Measurements from ENCODE around the gene GRIK5. TPM values are rescaled to one million over a fixed set of nuclear protein-coding genes. Genes with fewer than 3 reads are reported as not detected.
"Not testable (repeated sequence)": the region's sequence is repeated elsewhere in the genome, so short reads cannot be mapped to it uniquely, and the experiment has no call there.

Gene GRIK5
- total and polyA plus RNA-seq, 9 donors: 1.3 to 5.8 (median 3.2) TPM

GRCh38 chr19:42053037-42053935, 16.7 kb downstream of the GRIK5 start:
- H3K4me1 ChIP-seq (ENCODE audit: control insufficient read depth, insufficient read depth, low read length): peaks cover 15% of the 10 kb centered on the region
- no peak overlapping the region for H3K27ac ChIP-seq (ENCODE audit: low read length)
- no peaks in the 10 kb centered on the region for H3K27me3 ChIP-seq (ENCODE audit: control insufficient read depth, insufficient read depth, low read length)
- no peak overlapping the region for H3K4me3 ChIP-seq (ENCODE audit: low read length)
- H3K9me3 ChIP-seq (replicated peaks; ENCODE audit: control insufficient read depth, low read depth, low read length): no peaks in the 10 kb centered on the region
- WGBS (ENCODE audit: insufficient coverage): 88% methylated on average over 8 of the region's 17 CpGs
- DNase-seq: no peak
- no peaks in the 10 kb centered on the region for H3K36me3 ChIP-seq (ENCODE audit: control insufficient read depth, insufficient read depth, low read length)

- WGBS (ENCODE audit: insufficient coverage): 56% methylated on average over 9 of the region's 10 CpGs
- no peaks in the 10 kb centered on the region for H3K36me3 ChIP-seq (ENCODE audit: control insufficient read depth, insufficient read depth, low read length)
- no peaks in the 10 kb centered on the region for H3K9me3 ChIP-seq (replicated peaks; ENCODE audit: control insufficient read depth, low read depth, low read length)
- no peak overlapping the region for H3K4me3 ChIP-seq (ENCODE audit: low read length)
- H3K27ac ChIP-seq (ENCODE audit: low read length): no peak overlapping the region
- H3K27me3 ChIP-seq (ENCODE audit: control insufficient read depth, insufficient read depth, low read length): no peaks in the 10 kb centered on the region
- peak; percentile 53 for DNase-seq
- H3K4me1 ChIP-seq (ENCODE audit: control insufficient read depth, insufficient read depth, low read length): peaks cover 15% of the 10 kb centered on the region
Measured at GRCh38 chr19:42052241-42052863, 17.7 kb downstream of the GRIK5 start.

GRCh38 chr19:42051166-42052115, 18.6 kb downstream of the GRIK5 start:
- no peaks in the 10 kb centered on the region for H3K27me3 ChIP-seq (ENCODE audit: control insufficient read depth, insufficient read depth, low read length)
- DNase-seq: no peak
- H3K9me3 ChIP-seq (replicated peaks; ENCODE audit: control insufficient read depth, low read depth, low read length): no peaks in the 10 kb centered on the region
- H3K36me3 ChIP-seq (ENCODE audit: control insufficient read depth, insufficient read depth, low read length): no peaks in the 10 kb centered on the region
- H3K27ac ChIP-seq (ENCODE audit: low read length): no peak overlapping the region
- no peak overlapping the region for H3K4me3 ChIP-seq (ENCODE audit: low read length)
- 92% methylated on average over 13 of the region's 14 CpGs for WGBS (ENCODE audit: insufficient coverage)
- H3K4me1 ChIP-seq (ENCODE audit: control insufficient read depth, insufficient read depth, low read length): peaks cover 15% of the 10 kb centered on the region

DNA sequence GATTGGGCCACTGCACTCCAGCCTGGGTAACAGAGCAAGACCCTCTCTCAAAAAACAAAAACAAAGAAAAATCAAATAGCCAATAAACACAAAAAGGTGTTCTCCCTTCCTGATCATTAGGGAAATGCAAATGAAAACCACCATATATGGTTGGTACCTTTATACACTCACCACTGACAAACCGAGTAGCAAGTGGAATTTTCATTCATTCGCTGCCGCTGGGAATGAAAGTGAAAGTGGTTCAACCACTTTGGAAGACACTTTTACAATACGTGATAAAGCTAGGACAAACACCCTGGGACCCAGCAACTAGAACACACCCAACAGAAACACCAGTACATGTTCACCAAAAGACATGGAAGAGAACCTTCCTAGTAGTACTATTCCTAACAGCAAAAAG, 21.0 kb downstream of the GRIK5 start:
- 100% methylated on average over 2 of the region's 4 CpGs for WGBS (ENCODE audit: insufficient coverage)
- H3K4me3 ChIP-seq (ENCODE audit: low read length): no peak overlapping the region
- no peaks in the 10 kb centered on the region for H3K27me3 ChIP-seq (ENCODE audit: control insufficient read depth, insufficient read depth, low read length)
- peaks cover 15% of the 10 kb centered on the region for H3K4me1 ChIP-seq (ENCODE audit: control insufficient read depth, insufficient read depth, low read length)
- no peak overlapping the region for H3K27ac ChIP-seq (ENCODE audit: low read length)
- no peaks in the 10 kb centered on the region for H3K36me3 ChIP-seq (ENCODE audit: control insufficient read depth, insufficient read depth, low read length)
- DNase-seq: no peak
- no peaks in the 10 kb centered on the region for H3K9me3 ChIP-seq (replicated peaks; ENCODE audit: control insufficient read depth, low read depth, low read length)

- no peaks in the 10 kb centered on the region for H3K27me3 ChIP-seq (ENCODE audit: control insufficient read depth, insufficient read depth, low read length)
- WGBS (ENCODE audit: insufficient coverage): 78% methylated on average over 6 of the region's 7 CpGs
Measured at GRCh38 chr19:42045575-42045974, 24.4 kb downstream of the GRIK5 start.

DNA sequence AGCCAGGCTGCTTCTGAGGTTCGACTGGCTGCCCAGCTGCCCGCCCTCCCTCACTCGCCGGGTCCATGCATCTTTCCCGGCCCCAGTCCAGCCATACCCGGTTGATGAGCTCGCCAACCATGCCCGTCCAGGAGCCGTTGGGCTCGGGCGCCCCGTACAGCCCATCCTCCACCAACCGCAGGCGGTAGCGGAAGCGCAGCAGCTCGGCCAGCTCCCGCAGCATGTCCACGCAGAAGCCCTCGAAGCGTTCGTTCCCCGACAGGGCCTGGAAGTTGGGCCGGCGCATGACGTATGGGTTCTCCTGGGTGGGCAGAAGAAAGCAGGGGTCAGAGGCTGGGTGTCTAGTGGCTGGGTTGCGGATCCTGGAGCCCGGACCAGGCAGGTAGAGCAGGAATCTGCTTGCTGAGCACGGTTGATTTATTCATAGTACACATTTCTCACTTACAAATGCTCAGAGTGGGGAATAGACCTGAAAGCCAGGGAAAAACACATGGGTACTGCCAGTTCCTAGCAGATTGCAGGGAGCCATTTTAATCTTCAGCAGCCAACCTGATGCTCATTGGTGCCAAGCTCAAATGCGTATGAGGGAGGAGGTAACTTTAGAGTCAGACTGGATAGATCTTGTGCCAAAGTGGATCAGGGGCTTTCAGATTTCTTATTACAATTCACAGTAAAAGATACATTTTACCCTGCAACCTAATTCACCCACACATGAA, 27.4 kb downstream of the GRIK5 start:
- no peak for DNase-seq
- WGBS (ENCODE audit: insufficient coverage): 91% methylated on average over 16 of the region's 30 CpGs
- Histone ChIP-seq H3K27me3 (ENCODE audit: control insufficient read depth, insufficient read depth, low read length) (no peaks in the 10 kb centered on the region), H3K4me1 (ENCODE audit: control insufficient read depth, insufficient read depth, low read length) (peaks cover 11% of the 10 kb centered on the region), H3K9me3 (replicated peaks; ENCODE audit: control insufficient read depth, low read depth, low read length) (no peaks in the 10 kb centered on the region), H3K36me3 (ENCODE audit: control insufficient read depth, insufficient read depth, low read length) (peaks cover 2% of the 10 kb centered on the region), H3K27ac (ENCODE audit: low read length) (no peak overlapping the region), H3K4me3 (ENCODE audit: low read length) (no peak overlapping the region)

More at GRCh38 chr19:42045575-42045974, 24.4 kb downstream of the GRIK5 start:
- DNase-seq: no peak
- Histone ChIP-seq H3K9me3 (replicated peaks; ENCODE audit: control insufficient read depth, low read depth, low read length) (no peaks in the 10 kb centered on the region), H3K4me3 (ENCODE audit: low read length) (no peak overlapping the region), H3K36me3 (ENCODE audit: control insufficient read depth, insufficient read depth, low read length) (peaks cover 2% of the 10 kb centered on the region), H3K27ac (ENCODE audit: low read length) (no peak overlapping the region), H3K4me1 (ENCODE audit: control insufficient read depth, insufficient read depth, low read length) (no peaks in the 10 kb centered on the region)

DNA sequence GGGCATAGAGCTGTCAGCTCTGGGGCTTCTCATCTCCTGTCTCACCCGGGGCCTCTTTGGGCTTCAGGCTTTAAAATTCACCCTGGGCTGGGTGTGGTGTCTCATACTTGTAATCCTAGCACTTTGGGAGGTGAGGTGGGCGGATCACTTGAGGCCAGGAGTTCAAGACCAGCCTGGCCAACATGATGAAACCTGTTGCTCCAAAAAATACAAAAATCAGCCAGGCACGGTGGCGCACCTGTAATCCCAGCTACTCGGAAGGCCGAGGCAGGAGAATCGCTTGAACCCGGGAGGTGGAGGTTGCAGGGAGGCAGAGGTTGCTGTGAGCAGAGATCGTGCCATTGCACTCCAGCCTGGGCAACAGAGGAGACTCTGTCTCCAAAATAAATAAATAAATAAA, 29.5 kb downstream of the GRIK5 start:
- DNase-seq; H3K27me3 ChIP-seq (ENCODE audit: control insufficient read depth, insufficient read depth, low read length); H3K4me3 ChIP-seq (ENCODE audit: low read length); H3K9me3 ChIP-seq (replicated peaks; ENCODE audit: control insufficient read depth, low read depth, low read length); H3K36me3 ChIP-seq (ENCODE audit: control insufficient read depth, insufficient read depth, low read length); H3K27ac ChIP-seq (ENCODE audit: low read length): not testable (repeated sequence)
- H3K4me1 ChIP-seq (ENCODE audit: control insufficient read depth, insufficient read depth, low read length): peaks cover 11% of the 10 kb centered on the region
- 75% methylated on average over 5 of the region's 9 CpGs for WGBS (ENCODE audit: insufficient coverage)

DNA sequence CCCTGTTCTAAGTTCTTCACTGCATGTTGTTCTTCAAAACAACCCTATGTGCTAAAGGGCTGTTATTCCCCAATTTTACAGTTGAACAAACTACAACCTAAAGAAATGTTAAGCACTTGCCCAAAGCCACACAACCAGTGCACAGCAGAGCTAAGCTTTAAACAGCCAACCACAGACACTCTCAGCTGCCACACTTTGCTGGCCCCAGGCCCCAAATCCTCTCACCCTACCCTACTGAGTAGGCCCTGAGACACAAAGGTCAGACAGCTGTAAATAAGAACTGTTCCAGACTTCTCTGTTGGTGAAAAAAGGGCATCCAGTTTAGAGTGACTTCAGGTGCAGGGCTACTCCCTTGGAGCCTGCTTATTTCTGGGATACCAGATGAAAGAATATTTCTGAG, 30.0 kb downstream of the GRIK5 start:
- Histone ChIP-seq H3K4me1 (ENCODE audit: control insufficient read depth, insufficient read depth, low read length) (peaks cover 11% of the 10 kb centered on the region), H3K9me3 (replicated peaks; ENCODE audit: control insufficient read depth, low read depth, low read length) (no peaks in the 10 kb centered on the region), H3K27me3 (ENCODE audit: control insufficient read depth, insufficient read depth, low read length) (no peaks in the 10 kb centered on the region), H3K4me3 (ENCODE audit: low read length) (no peak overlapping the region), H3K36me3 (ENCODE audit: control insufficient read depth, insufficient read depth, low read length) (peaks cover 2% of the 10 kb centered on the region), H3K27ac (ENCODE audit: low read length) (no peak overlapping the region)
- DNase-seq: no peak

GRCh38 chr19:42038666-42039065, 31.3 kb downstream of the GRIK5 start:
- peaks cover 11% of the 10 kb centered on the region for H3K4me1 ChIP-seq (ENCODE audit: control insufficient read depth, insufficient read depth, low read length)
- no peaks in the 10 kb centered on the region for H3K9me3 ChIP-seq (replicated peaks; ENCODE audit: control insufficient read depth, low read depth, low read length)
- peak; percentile 74 for DNase-seq
- peaks cover 2% of the 10 kb centered on the region for H3K36me3 ChIP-seq (ENCODE audit: control insufficient read depth, insufficient read depth, low read length)
- H3K27ac ChIP-seq (ENCODE audit: low read length): no peak overlapping the region
- H3K27me3 ChIP-seq (ENCODE audit: control insufficient read depth, insufficient read depth, low read length): no peaks in the 10 kb centered on the region
- WGBS (ENCODE audit: insufficient coverage): 62% methylated on average over 6 of the region's 6 CpGs
- no peak overlapping the region for H3K4me3 ChIP-seq (ENCODE audit: low read length)

Data from muscle of leg (tissue), 11 donors.